HepG2 (cell line): ENCODE measurements around the gene CADPS2. TPM values are rescaled to one million over a fixed set of nuclear protein-coding genes. Genes with fewer than 3 reads are reported as not detected.

Experiments
- ATAC-seq: fragments of 200-7000 bp; cut with Tn5 transposase; 3 replicates; pipeline ENCODE4 v1.9.1; 2020; ENCODE audit warnings: mild to moderate bottlenecking, moderate library complexity
- BruUV-seq: library from RNA; stranded (reverse); fragments of 400-500 nt; replicated peaks from 2 replicates; lab custom pipeline; 2021; lab: Mats Ljungman, UMichigan
- CTCF ChIA-PET: fragments of 300-600 bp; formaldehyde crosslinking; extraction: SDS; loops from one replicate; lab custom pipeline; 2021; ENCODE audit warnings: low total read pairs, inconsistent platforms, low intra/inter-chr PET ratio; lab: Yijun Ruan, JAX
- POLR2A ChIA-PET: fragments of 350-600 bp; sonication (Branson Sonifier 250); formaldehyde crosslinking; loops from one replicate; lab custom pipeline; 2020; ENCODE audit warnings: antibody characterized with exemption, inconsistent platforms; lab: Yijun Ruan, JAX
- DNase-seq: peaks from one replicate; pipeline ENCODE4 v3.0.0-alpha.2; 2015; ENCODE audit warnings: low spot score
- FAIRE-seq: peaks from 3 replicates; lab custom pipeline; 2011; peaks lifted over from hg19 to GRCh38; lab: Jason Lieb, UNC
- H2AFZ ChIP-seq: one replicate; pipeline ENCODE4 v1.6.1; 2011; ENCODE audit warnings: low read length, inconsistent platforms
- H3K27ac ChIP-seq: fragments of 300-600 bp; 3 replicates; pipeline ENCODE4 v1.8.0; 2011; ENCODE audit warnings: mixed run types, mild to moderate bottlenecking, mixed read lengths, low read length, inconsistent platforms; ENCODE audit not compliant: insufficient read depth; ENCODE audit errors: extremely low read length
- H3K27me3 ChIP-seq, 2 experiments: fragments of 200-600 bp in 1 of 2; 2 replicates in 1 of 2; 3 replicates in 1 of 2; pipeline versions ENCODE4 v1.6.0 to v1.8.0; 2011; ENCODE audit warnings: low read length in 2 of 2, mild to moderate bottlenecking in 2 of 2, moderate library complexity in 2 of 2, inconsistent platforms in 1 of 2; ENCODE audit not compliant: insufficient read depth in 2 of 2, control insufficient read depth in 1 of 2
- H3K36me3 ChIP-seq, 2 experiments: fragments of 200-600 bp in 1 of 2; replicated peaks in 1 of 2; 2 replicates in 1 of 2; 3 replicates in 1 of 2; pipeline versions ENCODE4 v1.5.1 to v1.8.0; 2011; ENCODE audit warnings: low read length in 2 of 2, inconsistent platforms in 1 of 2; ENCODE audit not compliant: insufficient read depth in 2 of 2, control insufficient read depth in 1 of 2
- H3K4me1 ChIP-seq: 2 replicates; pipeline ENCODE4 v1.5.1; 2012; ENCODE audit warnings: low read length, inconsistent platforms; ENCODE audit not compliant: insufficient read depth
- H3K4me2 ChIP-seq: 2 replicates; pipeline ENCODE4 v1.6.0; 2011; ENCODE audit warnings: low read depth, low read length, inconsistent platforms
- H3K4me3 ChIP-seq, 3 experiments: fragments of 200-600 bp in 1 of 3; sonication (generic), shearing (Covaris generic) in 1 of 3; replicated peaks in 1 of 3; 2 replicates each; pipeline ENCODE4 v1.5.1; 2011 to 2016; ENCODE audit warnings: low read length in 3 of 3, inconsistent platforms in 2 of 3, low read depth in 2 of 3, mild to moderate bottlenecking in 2 of 3, control low read depth in 1 of 3, mixed read lengths in 1 of 3; ENCODE audit not compliant: insufficient read depth in 1 of 3
- H3K79me2 ChIP-seq: one replicate; pipeline ENCODE4 v1.6.1; 2011; ENCODE audit warnings: low read length, inconsistent platforms; ENCODE audit not compliant: insufficient read depth
- H3K9ac ChIP-seq: 2 replicates; pipeline ENCODE4 v1.6.0; 2011; ENCODE audit warnings: mild to moderate bottlenecking, low read depth, low read length, inconsistent platforms; ENCODE audit not compliant: insufficient read depth
- H3K9me3 ChIP-seq: 2 replicates; pipeline ENCODE4 v1.5.1; 2012; ENCODE audit warnings: mild to moderate bottlenecking, low read length
- H4K20me1 ChIP-seq: 2 replicates; pipeline ENCODE4 v1.6.0; 2011; ENCODE audit warnings: inconsistent platforms, mild to moderate bottlenecking, low read length, moderate library complexity; ENCODE audit not compliant: insufficient read depth
- CSRNP1 ChIP-seq: sonication (generic); formaldehyde crosslinking; IDR thresholded peaks from 2 replicates; pipeline ENCODE4 v1.8.1; 2023; ENCODE audit warnings: mild to moderate bottlenecking, missing genetic modification reagents
- ELF3 ChIP-seq: IDR thresholded peaks from 2 replicates; pipeline ENCODE4 v1.6.1; 2016; ENCODE audit warnings: missing genetic modification reagents, missing compliant biosample characterization
- HMG20A ChIP-seq: IDR thresholded peaks from 2 replicates; pipeline ENCODE4 v1.6.1; 2016; ENCODE audit warnings: borderline replicate concordance
- HMG20B ChIP-seq: conservative IDR thresholded peaks from 2 replicates; pipeline ENCODE4 v1.6.1; 2016; ENCODE audit warnings: missing genetic modification reagents, missing compliant biosample characterization
- KDM4B ChIP-seq: sonication (generic); formaldehyde crosslinking; IDR thresholded peaks from 2 replicates; pipeline ENCODE4 v1.4.0; 2020; ENCODE audit warnings: missing genetic modification reagents
- KLF11 ChIP-seq: IDR thresholded peaks from 2 replicates; pipeline ENCODE4 v1.6.1; 2016; ENCODE audit warnings: missing compliant biosample characterization
- MAFF ChIP-seq: IDR thresholded peaks from 2 replicates; pipeline ENCODE4 v1.6.1; 2011; ENCODE audit warnings: low read depth, low read length, improper control_type of control experiment
- MIER2 ChIP-seq: IDR thresholded peaks from 2 replicates; pipeline ENCODE4 v1.6.1; 2016; ENCODE audit warnings: missing biosample characterization, missing genetic modification reagents
- NCOA2 ChIP-seq: sonication (generic); formaldehyde crosslinking; IDR thresholded peaks from 2 replicates; pipeline ENCODE4 v1.8.0; 2022; ENCODE audit warnings: inconsistent platforms
- RBM22 ChIP-seq: fragments of 200-400 bp; formaldehyde crosslinking; optimal IDR thresholded peaks from 2 replicates; pipeline ENCODE3; 2017; ENCODE audit warnings: mild to moderate bottlenecking, low read length, moderate library complexity
- SIN3A ChIP-seq: IDR thresholded peaks from 2 replicates; pipeline ENCODE4 v1.6.1; 2011; ENCODE audit warnings: low read depth, mild to moderate bottlenecking, control low read depth, low read length, borderline replicate concordance
- SMYD3 ChIP-seq: sonication (generic); formaldehyde crosslinking; IDR thresholded peaks from 2 replicates; pipeline ENCODE4 v1.8.1; 2023; ENCODE audit warnings: mild to moderate bottlenecking, missing genetic modification reagents
- SNAPC2 ChIP-seq: sonication (generic); formaldehyde crosslinking; IDR thresholded peaks from 2 replicates; pipeline ENCODE4 v1.8.1; 2022; ENCODE audit warnings: mild to moderate bottlenecking, missing genetic modification reagents
- SYNCRIP ChIP-seq: fragments of 200-400 bp; formaldehyde crosslinking; IDR thresholded peaks from 2 replicates; pipeline ENCODE4 v1.6.1; 2018; ENCODE audit warnings: mild to moderate bottlenecking, low read depth, low read length; ENCODE audit not compliant: insufficient read depth
- TFAP4 ChIP-seq: sonication (generic); IDR thresholded peaks from 2 replicates; pipeline ENCODE4 v1.6.1; 2016; ENCODE audit warnings: low read depth, borderline replicate concordance
- THAP8 ChIP-seq: sonication (generic); formaldehyde crosslinking; IDR thresholded peaks from 2 replicates; pipeline ENCODE4 v1.5.1; 2020; ENCODE audit warnings: missing genetic modification reagents, mild to moderate bottlenecking, borderline replicate concordance
- ZNF317 ChIP-seq: sonication (generic); formaldehyde crosslinking; IDR thresholded peaks from 2 replicates; pipeline ENCODE4 v1.5.0; 2020; ENCODE audit warnings: mild to moderate bottlenecking, missing genetic modification reagents
- ZNF33A ChIP-seq: sonication (generic); formaldehyde crosslinking; IDR thresholded peaks from 2 replicates; pipeline ENCODE4 v1.5.1; 2020; ENCODE audit warnings: missing genetic modification reagents, mild to moderate bottlenecking, moderate library complexity, borderline replicate concordance
- ZNF569 ChIP-seq: sonication (generic); formaldehyde crosslinking; IDR thresholded peaks from 2 replicates; pipeline ENCODE4 v1.5.0; 2020; ENCODE audit warnings: mild to moderate bottlenecking, missing genetic modification reagents, moderate library complexity, borderline replicate concordance
- ZNF749 ChIP-seq: sonication (generic); formaldehyde crosslinking; IDR thresholded peaks from 2 replicates; pipeline ENCODE4 v1.8.0; 2022; ENCODE audit warnings: mild to moderate bottlenecking, missing genetic modification reagents, moderate library complexity, borderline replicate concordance
- ZNF850 ChIP-seq: sonication (generic); formaldehyde crosslinking; conservative IDR thresholded peaks from 2 replicates; pipeline ENCODE4 v1.9.0; 2021; ENCODE audit warnings: mild to moderate bottlenecking, missing genetic modification reagents
- ZSCAN9 ChIP-seq: IDR thresholded peaks from 2 replicates; pipeline ENCODE4 v1.6.1; 2016; ENCODE audit warnings: borderline replicate concordance
- WGBS: methylation state at CpG from one replicate; pipeline ENCODE4 v1.1.6; 2017; ENCODE audit warnings: low lambda C conversion rate; 5-methylcytosine and 5-hydroxymethylcytosine counted together
- in situ Hi-C: cut with HindIII; loops from 2 replicates; pipeline ENCODE4 v1.10.0; 2017; ENCODE audit warnings: low pct_unique_long_range_greater_than_20kb; ENCODE audit not compliant: extremely low pct_ligation_motif_present
- intact Hi-C: fragments of 100-400 bp; cut with micrococcal nuclease; formaldehyde crosslinking; loops from one replicate; pipeline ENCODE4 v1.10.0; 2022; ENCODE audit not compliant: unreplicated experiment
- polyA plus RNA-seq, 8 experiments: library from polyadenylated mRNA; depleted of rRNA in 3 of 8; stranded (reverse) in 7 of 8; unstranded in 1 of 8; fragments of >200 nt; fragmentation: Illumina TruSeq in 4 of 8; extraction: Trizol in 4 of 8; gene quantifications; 2 replicates each; pipeline versions ENCODE4 v1.2.1 to v1.2.3, GENCODE V29; 2011 to 2016; ENCODE audit warnings: low read depth in 4 of 8, missing spikeins in 1 of 8, mixed read lengths in 1 of 8; ENCODE audit not compliant: insufficient read depth in 1 of 8
- total RNA-seq, 5 experiments: library from RNA; depleted of rRNA; stranded (reverse); fragments of >200 nt; fragmentation: Illumina TruSeq; extraction: Trizol; gene quantifications; 2 replicates each; pipeline ENCODE4 v1.2.3, GENCODE V29; 2016; ENCODE audit warnings: low read depth in 1 of 5

Gene CADPS2
- total and polyA plus RNA-seq, 2 of the 13 experiments (the other 11 are each of a cell fraction or from before 2014, with no cell fraction given), result 17.6 to 43.8 TPM

GRCh38 chr7:122329145-122329802 lies 557.0 kb downstream of the CADPS2 start (continued):
- TF ChIP-seq CSRNP1 (CRISPR knock-in tag) (no peak), ZNF850 (CRISPR knock-in tag) (no peak), KDM4B (CRISPR knock-in tag) (no peak), ZSCAN9 (no peak), MIER2 (CRISPR knock-in tag) (no peak), SNAPC2 (CRISPR knock-in tag) (no peak), SYNCRIP (no peak), ELF3 (CRISPR knock-in tag) (no peak), RBM22 (no peak), TFAP4 (no peak)

- 85% methylated on average over 3 of the region's 3 CpGs for WGBS
- TF ChIP-seq ZNF317 (CRISPR knock-in tag), result no peak
- TF ChIP-seq KLF11 (CRISPR knock-in tag), result no peak
- no peak for TF ChIP-seq SIN3A
- TF ChIP-seq ZNF33A (CRISPR knock-in tag), result no peak
- no peak for TF ChIP-seq THAP8
- no peak for TF ChIP-seq ZNF569 (CRISPR knock-in tag)
- TF ChIP-seq SMYD3 (CRISPR knock-in tag), result no peak
- no peak for TF ChIP-seq HMG20A (CRISPR knock-in tag)
- no peak for TF ChIP-seq ZNF749
- TF ChIP-seq HMG20B (CRISPR knock-in tag), result no peak
- TF ChIP-seq MAFF, result no peak
- no peak for TF ChIP-seq NCOA2 (CRISPR knock-in tag)
Measured at GRCh38 chr7:122327969-122328368, 558.3 kb downstream of the CADPS2 start.

More at GRCh38 chr7:122327969-122328368, 558.3 kb downstream of the CADPS2 start:
- no TSS peak for BruUV-seq
- FAIRE-seq (no peak), ATAC-seq (no peak), DNase-seq (no peak)
- intact Hi-C loops (no loop called here), in situ Hi-C loops (no loop called here)
- ChIA-PET CTCF (no interaction called here), POLR2A (no interaction called here)
- no peaks in the 10 kb centered on the region for H3K4me1 ChIP-seq
- H3K4me3 ChIP-seq, result no peak overlapping the region
- no peaks in the 10 kb centered on the region for H3K79me2 ChIP-seq
- no peak overlapping the region for H3K9ac ChIP-seq
- H4K20me1 ChIP-seq, result no peaks in the 10 kb centered on the region
- no peak overlapping the region for H2AFZ ChIP-seq
- no peaks in the 10 kb centered on the region for H3K27me3 ChIP-seq
- no peak overlapping the region for H3K27ac ChIP-seq
- no peaks in the 10 kb centered on the region for H3K36me3 ChIP-seq
- no peaks in the 10 kb centered on the region for H3K9me3 ChIP-seq
- no peak overlapping the region for H3K4me2 ChIP-seq
